Upper lobe of left lung (tissue), 6 donors: Measurements from ENCODE around the gene SGTA. TPM values are rescaled to one million over a fixed set of nuclear protein-coding genes. Genes with fewer than 3 reads are reported as not detected.
A peak's percentile ranks its signal among the peaks of the same experiment; 100 is the strongest.
"Not testable (repeated sequence)": the region's sequence is repeated elsewhere in the genome, so short reads cannot be mapped to it uniquely, and the experiment has no call there.

Experiments
- ATAC-seq, 2 donors: fragments of 200-7000 bp; cut with Tn5 transposase; one replicate each; pipeline ENCODE4 v1.9.1; 2022; ENCODE audit warnings: mild to moderate bottlenecking in 2 of 2, moderate library complexity in 2 of 2; ENCODE audit not compliant: low FRiP score in 2 of 2
- DNase-seq, 2 donors: peaks; one replicate each; pipeline ENCODE4 v3.0.0-alpha.2; 2019 to 2020
- H3K27ac ChIP-seq, 4 donors: fragments of 200-600 bp; sonication (generic); one replicate each; pipeline ENCODE4 v1.5.1; 2016 to 2019
- H3K27me3 ChIP-seq, 4 donors: fragments of 200-600 bp; sonication (generic); one replicate each; pipeline ENCODE4 v1.5.1; 2017 to 2019
- H3K36me3 ChIP-seq, 4 donors: fragments of 200-600 bp; sonication (generic); one replicate each; pipeline ENCODE4 v1.5.1; 2016 to 2019
- H3K4me1 ChIP-seq, 4 donors: fragments of 200-600 bp; sonication (generic); one replicate each; pipeline ENCODE4 v1.5.1; 2018 to 2019
- H3K4me3 ChIP-seq, 4 donors: fragments of 200-600 bp; sonication (generic); one replicate each; pipeline ENCODE4 v1.5.1; 2017 to 2019; ENCODE audit warnings: mild to moderate bottlenecking in 2 of 4, moderate library complexity in 1 of 4
- H3K9me3 ChIP-seq, 4 donors: fragments of 200-600 bp; sonication (generic); one replicate each; pipeline ENCODE4 v1.5.1; 2018 to 2019
- CTCF ChIP-seq, 6 experiments: fragments of 450-650 bp in 4 of 6; fragments of 200-600 bp in 2 of 6; sonication (generic) in 2 of 6; IDR thresholded peaks; one replicate each; pipeline ENCODE4 v1.5.1; 2016 to 2019; ENCODE audit warnings: antibody characterized with exemption in 6 of 6
- EP300 ChIP-seq, 4 donors: sonication (generic); formaldehyde crosslinking; IDR thresholded peaks; one replicate each; pipeline ENCODE4 v1.5.1; 2017; ENCODE audit warnings: antibody characterized with exemption in 4 of 4, control low read depth in 2 of 4
- POLR2A ChIP-seq, 4 donors: fragments of 450-650 bp; IDR thresholded peaks; one replicate each; pipeline ENCODE4 v1.5.1; 2016 to 2017; ENCODE audit warnings: antibody characterized with exemption in 4 of 4, mild to moderate bottlenecking in 2 of 4
- POLR2AphosphoS5 ChIP-seq, 2 donors: sonication (generic); formaldehyde crosslinking; IDR thresholded peaks; one replicate each; pipeline ENCODE4 v1.5.1; 2017; ENCODE audit warnings: antibody characterized with exemption in 2 of 2
- WGBS, 2 donors: methylation state at CpG; one replicate each; pipeline ENCODE4 v1.1.5; 2017 to 2018; 5-methylcytosine and 5-hydroxymethylcytosine counted together
- total RNA-seq, 6 donors: library from RNA; depleted of rRNA in 4 of 6; stranded (reverse); fragments of >200 nt in 4 of 6; gene quantifications; one replicate each; pipeline versions ENCODE4 v1.1.0 to v1.2.1, GENCODE V29; 2016 to 2021
- donor health status: DM: no; HTN: no; CAD: no; lungs with moderate emphysema.
- donor health status: DM: no; HTN: yes; CAD: no; lungs with severe emphysema.

SGTA gene
- total RNA-seq, 6 donors from 2014 or later: 34.3 to 56.4 (median 46.1) TPM

GRCh38 chr19:2823646-2824045 lies 40.6 kb upstream of the SGTA start:
- TF ChIP-seq EP300 (IDR thresholded peaks at IDR 0.05) (no peak), POLR2AphosphoS5 (IDR thresholded peaks at IDR 0.05) (no peak), CTCF (IDR thresholded peaks at IDR 0.05) (no peak), POLR2A (IDR thresholded peaks at IDR 0.05) (no peak)
- 81 to 96% methylated on average over 7 to 9 of the region's 9 CpGs for WGBS, 2 donors
- peaks cover 7 to 20% (median 10%) of the 10 kb centered on the region in 4 donors for H3K4me1 ChIP-seq
- H3K4me3 ChIP-seq: no peak overlapping the region
- DNase-seq (no peak), ATAC-seq (no peak)
- peaks cover 0 to 28% (median 9%) of the 10 kb centered on the region in 4 donors for H3K36me3 ChIP-seq
- H3K27me3 ChIP-seq: no peaks in the 10 kb centered on the region
- no peak overlapping the region for H3K27ac ChIP-seq
- H3K9me3 ChIP-seq: no peaks in the 10 kb centered on the region

GRCh38 chr19:2822846-2823245 lies 39.8 kb upstream of the SGTA start:
- TF ChIP-seq EP300 (IDR thresholded peaks at IDR 0.05) (no peak), POLR2AphosphoS5 (IDR thresholded peaks at IDR 0.05) (no peak), POLR2A (IDR thresholded peaks at IDR 0.05) (no peak), CTCF (IDR thresholded peaks at IDR 0.05) (no peak)
- no peak overlapping the region for H3K4me3 ChIP-seq
- ATAC-seq (no peak), DNase-seq (no peak)
- H3K27ac ChIP-seq: no peak overlapping the region
- WGBS, 2 donors: 95 to 97% methylated on average over 3 to 5 of the region's 5 CpGs
- peaks cover 0 to 22% (median 7%) of the 10 kb centered on the region in 4 donors for H3K36me3 ChIP-seq
- H3K27me3 ChIP-seq: no peaks in the 10 kb centered on the region
- no peaks in the 10 kb centered on the region for H3K9me3 ChIP-seq
- H3K4me1 ChIP-seq: peaks cover 7 to 20% (median 10%) of the 10 kb centered on the region in 4 donors

- peaks cover 7 to 20% (median 10%) of the 10 kb centered on the region in 4 donors for H3K4me1 ChIP-seq
- WGBS, 2 donors: 3 to 13% methylated on average over 7 to 11 of the region's 36 CpGs
- TF ChIP-seq POLR2A (IDR thresholded peaks at IDR 0.05) (no peak), EP300 (IDR thresholded peaks at IDR 0.05) (no peak), POLR2AphosphoS5 (IDR thresholded peaks at IDR 0.05) (no peak), CTCF (IDR thresholded peaks at IDR 0.05) (no peak)
- peak overlapping the region; percentile 6 to 87 (median 40) for H3K27ac ChIP-seq
- peak overlapping the region; percentile 86 to 96 (median 93) for H3K4me3 ChIP-seq
- H3K36me3 ChIP-seq: peaks cover 0 to 12% (median 3%) of the 10 kb centered on the region in 4 donors
- no peaks in the 10 kb centered on the region for H3K27me3 ChIP-seq
- ATAC-seq: peak in 1 of 2 donors; percentile 18
- no peaks in the 10 kb centered on the region for H3K9me3 ChIP-seq
- DNase-seq: no peak
Measured at GRCh38 chr19:2820112-2820702, 37.1 kb upstream of the SGTA start.

- 0 to 1% methylated on average over 12 to 31 of the region's 64 CpGs for WGBS, 2 donors
- Histone ChIP-seq H3K4me3 (peak within 1 kb of the TSS; percentile 86 to 96 (median 93)), H3K9me3 (no peaks in the 10 kb centered on the region), H3K27me3 (no peaks in the 10 kb centered on the region), H3K36me3 (peaks cover 0 to 12% (median 3%) of the 10 kb centered on the region in 4 donors), H3K4me1 (peaks cover 7 to 20% (median 10%) of the 10 kb centered on the region in 4 donors), H3K27ac (peak within 1 kb of the TSS; percentile 6 to 87 (median 40))
- no peak for TF ChIP-seq EP300 (IDR thresholded peaks at IDR 0.05)
- TF ChIP-seq CTCF (IDR thresholded peaks at IDR 0.05): peak; percentile 97 to 99 (median 98)
- peak in 1 of 4 donors; percentile 62 for TF ChIP-seq POLR2A (IDR thresholded peaks at IDR 0.05)
- peak; percentile 46 to 67 for TF ChIP-seq POLR2AphosphoS5 (IDR thresholded peaks at IDR 0.05)
- peak; percentile 98 to 99 for DNase-seq
- ATAC-seq: peak; percentile 97 to 99
Measured at GRCh38 chr19:2819540-2820111, 36.6 kb upstream of the SGTA start, which contains the start of gene ZNF554. Gene ZNF554, plus strand, starts transcription at chr19:2819868. Its CDS starts 204 bp downstream, at chr19:2820072.

- not testable (repeated sequence) for ATAC-seq, H3K4me3 ChIP-seq, H3K9me3 ChIP-seq, H3K27ac ChIP-seq, H3K27me3 ChIP-seq
- Histone ChIP-seq H3K36me3 (peaks cover 0 to 12% (median 6%) of the 10 kb centered on the region in 4 donors), H3K4me1 (peaks cover 7 to 20% (median 10%) of the 10 kb centered on the region in 4 donors)
- peak in 1 of 2 donors; percentile 83 for DNase-seq
- WGBS, 2 donors: 73 to 77% methylated on average over 20 to 22 of the region's 22 CpGs
Measured at GRCh38 chr19:2817237-2817829, 34.3 kb upstream of the SGTA start.
